Forelimb muscle (tissue), 1 donor: ENCODE data around the gene SLC22A4. TPM values are rescaled to one million over a fixed set of nuclear protein-coding genes. Genes with fewer than 3 reads are reported as not detected.

ENCODE experiments used
- polyA plus RNA-seq: library from polyadenylated mRNA; unstranded; fragments of 120-200 nt; gene quantifications from one replicate; pipeline ENCODE4 v1.2.1, GENCODE V29; 2013; ENCODE audit not compliant: insufficient read length

The SLC22A4 gene
- polyA plus RNA-seq, 1 donor = 4.0 TPM

Other genes starting within 250 kb of the SLC22A4 start
- gene IL3, start 233.7 kb upstream of the SLC22A4 start, polyA plus RNA-seq = not detected
- not detected for gene CSF2, start 220.6 kb upstream of the SLC22A4 start, polyA plus RNA-seq
- 57.8 TPM for gene P4HA2, start 66.5 kb upstream of the SLC22A4 start, polyA plus RNA-seq
- 66.2 TPM for gene PDLIM4, start 36.7 kb upstream of the SLC22A4 start, polyA plus RNA-seq
- 14.9 TPM for gene SLC22A5, start 75.3 kb downstream of the SLC22A4 start, polyA plus RNA-seq
- gene IRF1, start 196.4 kb downstream of the SLC22A4 start, polyA plus RNA-seq = 8.3 TPM
- gene IL5, start 249.1 kb downstream of the SLC22A4 start, polyA plus RNA-seq = 0.29 TPM